Effector CD8-positive, alpha-beta T cell (primary cell): ENCODE data around the gene ZNF177.

ENCODE experiments used
- DNase-seq: peaks from one replicate; lab custom pipeline; 2025; lab: John Stamatoyannopoulos, UW

Gene ZNF177

DNA sequence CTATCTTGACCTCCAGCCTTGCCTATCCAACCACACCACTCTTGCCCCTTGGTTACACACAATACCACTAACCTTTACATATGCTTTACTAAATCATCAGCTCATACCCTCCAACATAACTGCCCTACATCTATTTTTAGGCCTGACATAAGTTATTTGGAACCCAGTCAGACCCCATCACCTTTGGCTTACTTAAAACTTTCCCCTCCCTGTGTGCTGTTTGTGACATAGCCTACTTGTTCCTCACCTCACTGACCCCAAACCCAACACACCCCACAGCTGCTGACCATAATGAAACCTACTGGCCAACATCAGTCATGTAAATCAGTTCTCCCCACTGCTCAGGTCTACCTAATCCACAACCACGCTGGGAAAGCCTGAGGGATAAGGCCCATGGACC is 67.6 kb downstream of the ZNF177 start:
- DNase-seq = no peak

DNA sequence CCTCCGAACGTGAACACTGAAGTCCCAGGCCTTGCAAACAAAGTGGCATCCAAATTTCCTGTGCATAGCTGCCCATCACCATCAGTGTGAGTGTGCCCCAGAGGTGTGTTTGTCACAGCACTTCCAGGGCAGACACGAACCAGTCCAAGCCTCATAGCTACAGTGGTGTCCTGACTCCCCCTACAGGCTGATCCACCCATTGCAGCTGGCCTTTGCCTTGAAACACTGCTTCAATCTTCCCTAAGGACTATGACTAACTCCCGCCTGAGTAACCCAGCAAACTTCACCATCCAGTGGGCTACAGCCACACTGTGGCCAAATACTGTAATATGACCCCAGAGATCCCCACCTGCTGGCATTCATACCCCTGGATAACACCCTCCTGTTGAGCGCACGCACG is 68.7 kb downstream of the ZNF177 start:
- DNase-seq = peak; percentile 15
